ENCODE data around the gene SLC15A1.
"Not testable (repeated sequence)": the region's sequence is repeated elsewhere in the genome, so short reads cannot be mapped to it uniquely, and the experiment has no call there.

Gene SLC15A1

DNA sequence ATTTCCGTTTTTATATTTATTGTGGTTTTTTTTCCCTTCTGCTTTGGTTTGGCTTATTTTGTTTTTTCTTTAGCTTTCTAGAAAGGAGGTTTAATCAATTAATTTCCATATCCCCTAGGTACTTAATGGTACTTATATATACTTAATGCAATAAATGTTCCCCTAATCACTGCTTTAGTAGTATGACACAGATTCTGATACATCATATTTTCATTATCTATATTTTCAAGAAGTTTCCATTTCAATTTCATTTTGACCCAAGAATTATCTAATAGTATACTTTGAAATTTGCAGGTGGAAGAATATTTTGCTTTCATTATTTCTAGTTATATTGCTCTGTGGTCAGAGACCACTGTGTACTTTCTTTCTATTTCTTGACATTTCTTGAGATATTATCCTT, 109.0 kb downstream of the SLC15A1 start (continued):
- TF ChIP-seq GLIS1 (tag by site-specific recombination; IDR thresholded peaks at IDR 0.05) (no peak), ZNF354C (tag by site-specific recombination; IDR thresholded peaks at IDR 0.05; ENCODE audit: borderline replicate concordance, low read depth) (no peak), ZIC2 (tag by site-specific recombination; IDR thresholded peaks at IDR 0.05) (no peak), WT1 (tag by site-specific recombination; IDR thresholded peaks at IDR 0.05) (no peak), KLF9 (tag by site-specific recombination; IDR thresholded peaks at IDR 0.05; ENCODE audit: low read depth) (no peak)

- H3K4me1 ChIP-seq (ENCODE audit: control insufficient read depth, insufficient read depth, low read length), result no peaks in the 10 kb centered on the region
- POLR2A ChIA-PET, result no interaction called here
- H3K9me3 ChIP-seq (ENCODE audit: control insufficient read depth, insufficient read depth, low read depth, low read length), result no peaks in the 10 kb centered on the region
- H3K4me3 ChIP-seq (ENCODE audit: low read depth, low read length), result no peak overlapping the region
- TF ChIP-seq ZBTB7A (tag by site-specific recombination; IDR thresholded peaks at IDR 0.05; ENCODE audit: low read depth), result no peak
- no peak for TF ChIP-seq ZNF2 (tag by site-specific recombination; IDR thresholded peaks at IDR 0.05)
- TF ChIP-seq ZNF785 (tag by site-specific recombination; IDR thresholded peaks at IDR 0.05), result no peak
- CTCF ChIA-PET, result interaction anchor here (0.7 kb wide), 1 partner anchor 163 kb away, joined by 3 read pairs; no protein-coding TSS in a partner anchor
- no peaks in the 10 kb centered on the region for H3K36me3 ChIP-seq (ENCODE audit: control insufficient read depth in 2 of 2, insufficient read depth in 1 of 2, low read length in 2 of 2)
- H3K27ac ChIP-seq (ENCODE audit: extremely low read depth, low read depth, low read length), result no peak overlapping the region
These were observed 111.4 kb downstream of the SLC15A1 start for GRCh38 chr13:98641075-98641474.

DNA sequence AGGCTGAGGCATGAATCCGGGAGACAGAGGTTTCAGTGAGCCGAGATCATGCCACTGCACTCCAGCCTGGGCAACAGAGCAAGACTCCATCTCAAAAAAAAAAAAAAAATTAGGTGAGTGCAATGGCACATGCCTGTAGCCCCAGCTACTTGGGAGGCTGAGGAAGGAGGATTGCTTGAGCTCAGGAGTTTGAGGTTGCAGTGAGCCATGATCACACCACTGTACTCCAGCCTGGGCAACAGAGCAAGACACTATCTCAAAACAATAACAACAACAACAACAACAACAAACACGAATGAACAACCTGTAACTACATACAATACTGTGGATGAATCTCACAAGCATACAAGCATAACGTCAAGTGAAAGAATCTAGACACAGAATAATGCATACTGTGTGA, 112.7 kb downstream of the SLC15A1 start:
- H3K27ac ChIP-seq (ENCODE audit: extremely low read depth, low read depth, low read length); H3K36me3 ChIP-seq (ENCODE audit: control insufficient read depth in 2 of 2, insufficient read depth in 1 of 2, low read length in 2 of 2); POLR2A ChIA-PET; H3K4me1 ChIP-seq (ENCODE audit: control insufficient read depth, insufficient read depth, low read length); CTCF ChIA-PET; H3K9me3 ChIP-seq (ENCODE audit: control insufficient read depth, insufficient read depth, low read depth, low read length); H3K4me3 ChIP-seq (ENCODE audit: low read depth, low read length): not testable (repeated sequence)
- peak; percentile 84; the same call in 1 of the 2 replicates for TF ChIP-seq ZNF121 (tag by site-specific recombination; IDR thresholded peaks at IDR 0.05)

DNA sequence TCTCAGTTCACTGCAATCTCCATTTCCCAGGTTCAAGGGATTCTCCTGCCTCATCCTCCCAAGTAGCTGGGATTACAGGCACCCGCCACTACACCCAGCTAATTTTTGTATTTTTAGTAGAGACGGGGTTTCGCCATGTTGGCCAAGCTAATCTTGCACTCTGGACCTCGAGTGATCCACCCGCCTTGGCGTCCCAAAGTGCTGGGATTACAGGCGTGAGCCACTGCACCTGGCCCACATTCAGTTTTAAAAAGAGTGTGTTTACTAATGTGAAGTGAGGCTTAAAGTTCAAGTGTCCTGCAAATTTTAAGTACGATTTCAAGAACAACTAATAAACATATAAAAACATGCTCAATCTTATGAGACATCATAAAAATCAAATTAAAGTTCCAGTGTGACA, 114.1 kb downstream of the SLC15A1 start:
- POLR2A ChIA-PET; H3K27ac ChIP-seq (ENCODE audit: extremely low read depth, low read depth, low read length); H3K4me3 ChIP-seq (ENCODE audit: low read depth, low read length); H3K4me1 ChIP-seq (ENCODE audit: control insufficient read depth, insufficient read depth, low read length); H3K36me3 ChIP-seq (ENCODE audit: control insufficient read depth in 2 of 2, insufficient read depth in 1 of 2, low read length in 2 of 2); H3K9me3 ChIP-seq (ENCODE audit: control insufficient read depth, insufficient read depth, low read depth, low read length): not testable (repeated sequence)
- CTCF ChIA-PET, result interaction anchor here (0.6 to 0.9 kb wide), 5 partner anchors 7 to 604 kb away, joined by 3 to 5 read pairs (median 4); no protein-coding TSS in a partner anchor

Data from HEK293 (cell line).